GM12892 (cell line): ENCODE results near the gene GCLC.

Experiments
- POLR2A ChIP-seq: IDR thresholded peaks from 2 replicates; pipeline ENCODE4 v1.6.1; 2011; ENCODE audit warnings: low read depth, low read length, control low read depth
- POLR2AphosphoS5 ChIP-seq: IDR thresholded peaks from 2 replicates; pipeline ENCODE4 v1.6.1; 2011; ENCODE audit warnings: low read depth, low read length, control low read depth

DNA sequence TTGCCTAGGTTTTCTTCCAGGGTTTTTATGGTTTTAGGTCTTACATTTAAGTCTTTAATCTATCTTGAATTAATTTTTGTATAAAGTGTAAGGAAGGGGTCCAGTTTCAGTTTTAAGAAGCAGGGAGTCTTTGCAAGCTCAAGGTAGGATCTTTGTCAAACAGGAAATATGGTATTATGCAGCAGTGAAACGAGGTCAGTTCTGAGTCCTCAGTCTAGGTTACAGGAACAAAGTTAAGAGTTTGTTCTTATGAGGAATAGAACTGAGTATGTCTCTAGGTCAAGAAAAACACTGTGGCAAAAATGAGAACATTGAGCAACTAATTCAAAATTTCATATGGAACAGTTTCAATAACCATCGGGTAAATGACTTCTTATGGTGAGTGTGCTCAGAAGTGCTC lies 63.6 kb downstream of the GCLC start:
- no peak for TF ChIP-seq POLR2A
- TF ChIP-seq POLR2AphosphoS5, result no peak
